GM19372 (cell line): ENCODE results near the gene BEST2.

Experiments
- ATAC-seq: cut with Tn5 transposase; IDR thresholded peaks from one replicate; pipeline ENCODE4 v1.9.1; 2021; ENCODE audit warnings: mild to moderate bottlenecking, low read depth, moderate library complexity; ENCODE audit not compliant: unreplicated experiment

The BEST2 gene

DNA sequence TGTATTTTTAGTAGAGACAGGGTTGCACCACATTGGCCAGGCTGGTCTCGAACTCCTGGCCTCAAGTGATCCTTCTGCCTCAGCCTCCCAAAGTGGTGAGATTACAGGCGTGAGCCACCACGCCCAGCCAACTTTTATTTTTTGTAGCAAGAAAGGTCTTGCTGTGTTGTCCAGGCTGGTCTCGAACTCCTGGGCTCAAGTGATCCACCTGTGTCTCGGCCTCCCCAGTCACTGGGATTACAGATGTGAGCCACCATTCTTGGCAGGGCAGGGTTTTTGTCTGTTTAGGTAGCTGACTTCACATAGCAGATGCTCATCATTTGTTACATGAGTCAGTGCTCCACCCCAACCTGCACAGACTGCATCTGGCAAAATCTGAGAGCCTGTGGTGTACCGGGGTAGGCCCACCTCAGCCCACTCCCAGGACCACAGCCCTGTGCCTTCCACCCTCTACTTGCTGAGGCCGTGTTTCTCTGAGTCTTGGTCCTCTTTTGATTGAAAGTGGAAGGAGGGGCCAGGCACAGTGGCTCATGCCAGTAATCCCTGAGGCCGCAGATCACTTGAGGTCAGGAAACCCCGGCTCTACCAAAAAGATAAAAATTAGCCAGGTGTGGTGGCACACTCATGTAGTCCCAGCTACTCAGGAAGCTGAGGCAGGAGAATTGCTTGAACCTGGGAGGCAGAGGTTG, 23.7 kb upstream of the BEST2 start:
- ATAC-seq, result no peak

DNA sequence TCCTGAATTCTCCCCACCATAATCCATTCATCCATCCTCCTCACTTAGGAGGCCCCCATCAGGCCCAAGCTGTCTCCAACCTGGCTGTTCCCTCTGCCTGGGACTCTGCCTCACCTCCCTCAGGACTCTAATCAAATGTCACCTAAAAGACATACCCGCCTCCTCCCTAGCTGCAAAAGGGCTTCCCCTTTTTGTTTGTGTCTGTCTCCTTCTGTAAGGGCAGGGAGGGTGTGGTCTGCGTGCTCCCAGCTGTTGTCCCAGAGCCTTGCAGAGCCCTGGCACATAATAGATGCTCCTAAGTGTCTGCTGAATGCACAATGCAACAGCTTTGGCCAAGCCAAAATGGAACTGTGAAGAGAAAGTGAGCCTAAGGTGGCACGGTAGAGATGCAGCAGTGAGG, 21.5 kb upstream of the BEST2 start:
- no peak for ATAC-seq

DNA sequence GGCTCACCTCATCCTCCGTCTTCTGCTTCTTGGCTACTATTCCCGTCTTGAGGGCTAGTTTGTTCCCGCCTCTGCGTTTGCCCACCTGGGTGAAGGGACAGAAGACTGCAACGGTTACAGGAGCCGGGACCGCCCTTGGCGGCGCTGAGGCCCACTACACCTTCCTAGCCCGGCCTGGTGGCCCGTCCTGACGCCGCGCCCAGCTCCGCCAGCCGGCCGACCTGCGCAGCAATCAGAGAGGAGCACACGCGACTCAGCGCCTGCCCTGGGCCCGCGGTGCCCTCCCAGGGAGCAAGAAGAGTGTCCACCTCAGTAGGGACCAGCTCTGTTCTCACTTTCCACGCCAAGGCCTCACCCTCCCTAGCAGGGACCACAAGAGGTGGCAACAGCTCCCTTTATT, 20.3 kb upstream of the BEST2 start:
- ATAC-seq, result no peak

DNA sequence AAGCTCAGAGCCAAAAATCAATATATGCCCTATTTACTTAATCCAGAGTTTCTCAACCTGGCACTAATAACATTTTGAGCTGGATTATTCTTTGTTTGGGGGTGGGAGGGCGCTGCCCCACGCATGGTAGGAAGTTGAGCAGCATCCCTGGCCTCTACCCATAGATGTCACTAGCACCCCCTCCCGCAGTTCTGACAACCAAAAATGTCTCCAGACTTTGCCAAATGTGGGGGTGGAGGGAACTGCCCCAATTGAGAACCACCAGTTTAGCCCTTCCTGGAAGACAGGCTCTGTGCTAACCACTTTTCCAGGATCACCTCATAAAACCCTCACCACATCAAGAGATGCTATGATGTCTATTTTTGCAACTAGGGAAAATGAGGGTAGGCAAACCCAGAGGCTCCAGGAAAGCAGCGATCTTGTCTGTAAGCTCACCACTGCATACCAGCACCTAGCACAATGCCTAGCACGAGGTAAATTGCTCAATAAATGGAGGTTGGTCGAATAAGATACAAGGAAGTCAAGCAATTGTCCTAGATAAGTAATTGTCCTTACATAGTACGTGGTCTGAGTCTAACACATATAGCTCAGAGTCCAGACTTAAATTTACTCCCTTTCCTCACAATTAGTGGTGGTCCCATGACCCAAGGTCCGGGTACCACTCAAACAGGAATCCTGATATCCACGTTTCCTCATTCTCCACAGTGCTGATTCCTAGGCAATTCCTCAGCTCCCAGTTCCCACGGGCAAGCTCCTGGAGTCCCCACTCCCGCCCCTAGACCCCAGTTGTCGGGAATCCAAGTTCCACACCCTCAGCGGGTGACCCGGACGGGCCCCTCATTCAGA, 18.0 kb upstream of the BEST2 start:
- ATAC-seq, result no peak

DNA sequence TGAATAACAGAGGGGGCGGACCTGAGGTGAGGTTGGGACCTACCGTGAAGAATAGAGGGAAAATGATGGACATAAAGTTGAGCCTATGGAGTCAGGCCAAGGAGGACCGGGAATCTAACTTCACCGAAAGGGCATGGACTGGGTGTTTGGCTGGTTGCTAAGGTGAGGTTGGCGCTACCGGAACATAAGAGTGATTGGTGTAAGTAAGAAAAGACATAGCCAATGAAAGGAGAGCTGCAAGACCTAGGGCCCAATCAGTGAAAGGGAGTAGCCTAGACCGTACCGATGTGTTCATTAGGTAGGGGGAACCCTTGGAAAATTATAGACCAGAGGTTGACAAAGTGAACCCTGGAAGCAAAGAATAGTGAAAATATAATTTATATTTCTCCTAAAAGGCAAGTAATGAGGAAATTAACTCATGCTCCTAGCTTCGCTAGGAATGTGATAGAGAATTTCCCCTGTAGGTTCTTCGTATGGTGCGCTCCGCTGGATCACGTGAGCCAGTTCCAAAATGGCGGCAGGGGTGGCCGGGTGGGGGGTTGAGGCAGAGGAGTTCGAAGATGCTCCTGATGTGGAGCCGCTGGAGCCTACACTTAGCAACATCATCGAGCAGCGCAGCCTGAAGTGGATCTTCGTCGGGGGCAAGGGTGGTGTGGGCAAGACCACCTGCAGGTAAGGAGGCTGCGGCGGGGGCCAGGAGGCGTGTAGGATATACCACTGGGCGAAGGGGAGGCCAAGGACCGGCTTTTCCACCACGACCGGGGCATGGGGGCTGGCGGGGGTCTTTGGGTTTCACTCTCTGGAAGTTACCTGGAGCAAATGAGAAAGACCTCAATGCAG, 14.4 kb upstream of the BEST2 start, which contains the start of gene GET3:
TSS of gene GET3 (plus strand) at position 503 of the 840 bp plus-strand sequence. CDS start at position 512, 9 bp downstream.
- ATAC-seq, result peak; percentile 68

DNA sequence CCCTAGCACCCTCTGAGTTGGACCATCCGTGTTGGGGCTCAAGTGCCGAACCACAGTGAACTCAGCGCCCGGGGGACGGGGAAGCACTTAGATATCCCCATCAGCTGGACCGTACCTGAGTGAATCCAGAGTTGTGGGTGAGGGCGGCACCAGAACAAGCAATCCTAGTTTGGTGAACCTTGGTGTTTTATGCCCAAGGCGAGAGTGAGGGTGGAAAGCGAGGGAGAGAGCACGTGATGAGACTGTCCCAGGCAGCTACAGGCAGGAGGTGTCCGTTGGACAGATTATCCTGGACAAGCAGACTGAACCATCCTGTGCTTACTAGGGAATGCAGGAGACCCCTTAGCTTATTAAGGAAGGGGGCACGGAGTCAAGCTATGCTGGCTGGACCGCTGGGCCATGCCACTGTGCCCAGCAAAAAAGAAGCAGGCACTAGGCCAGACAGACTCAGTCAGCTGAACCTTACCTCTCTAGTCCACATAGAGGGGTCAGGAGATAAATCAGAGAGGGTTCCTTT, 13.7 kb upstream of the BEST2 start:
- ATAC-seq, result no peak

DNA sequence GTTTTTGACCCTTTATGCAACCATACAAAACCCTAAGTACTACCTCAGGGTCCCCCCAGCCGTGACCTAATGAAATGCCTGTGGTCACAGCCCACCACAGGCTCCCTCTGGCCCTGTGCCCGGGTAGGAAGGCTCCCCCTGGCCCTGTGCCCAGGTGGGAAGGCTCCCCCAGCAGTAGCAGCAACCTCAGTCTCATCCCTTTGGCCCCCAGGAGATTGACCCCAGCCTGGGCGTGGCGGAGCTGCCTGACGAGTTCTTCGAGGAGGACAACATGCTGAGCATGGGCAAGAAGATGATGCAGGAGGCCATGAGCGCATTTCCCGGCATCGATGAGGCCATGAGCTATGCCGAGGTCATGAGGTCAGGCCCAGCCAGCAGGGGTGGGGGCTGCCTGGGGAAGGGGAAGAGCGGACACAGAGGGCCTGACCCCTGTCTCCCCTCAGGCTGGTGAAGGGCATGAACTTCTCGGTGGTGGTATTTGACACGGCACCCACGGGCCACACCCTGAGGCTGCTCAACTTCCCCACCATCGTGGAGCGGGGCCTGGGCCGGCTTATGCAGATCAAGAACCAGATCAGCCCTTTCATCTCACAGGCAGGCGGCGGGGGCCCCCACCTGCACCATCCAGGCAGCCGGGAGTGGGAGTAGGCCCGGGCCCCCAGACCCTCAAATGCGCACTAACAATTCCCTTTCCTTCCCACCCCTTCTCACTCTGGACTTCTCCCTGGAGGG, 6.3 kb upstream of the BEST2 start:
- ATAC-seq, result no peak

DNA sequence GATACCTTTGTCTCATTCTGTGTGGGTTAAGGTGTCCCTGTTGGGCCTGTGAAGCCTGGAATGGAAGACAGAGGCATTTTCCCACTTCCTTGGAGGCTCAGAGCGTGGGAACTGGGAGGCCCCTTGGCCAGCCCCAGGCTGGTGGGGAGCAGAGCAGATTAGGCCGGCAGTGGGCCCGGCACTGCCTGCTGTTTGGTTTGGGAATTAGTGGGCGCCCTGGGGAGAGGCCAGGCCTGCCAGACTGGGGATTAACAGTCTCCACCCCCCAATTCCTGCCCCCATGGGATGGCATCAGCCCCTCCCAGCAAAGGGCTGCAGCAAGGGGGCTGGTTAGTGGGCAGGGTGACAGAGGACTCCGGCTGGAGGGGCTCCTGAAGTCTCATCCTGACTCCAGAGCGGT, 3.1 kb upstream of the BEST2 start:
- no peak for ATAC-seq

DNA sequence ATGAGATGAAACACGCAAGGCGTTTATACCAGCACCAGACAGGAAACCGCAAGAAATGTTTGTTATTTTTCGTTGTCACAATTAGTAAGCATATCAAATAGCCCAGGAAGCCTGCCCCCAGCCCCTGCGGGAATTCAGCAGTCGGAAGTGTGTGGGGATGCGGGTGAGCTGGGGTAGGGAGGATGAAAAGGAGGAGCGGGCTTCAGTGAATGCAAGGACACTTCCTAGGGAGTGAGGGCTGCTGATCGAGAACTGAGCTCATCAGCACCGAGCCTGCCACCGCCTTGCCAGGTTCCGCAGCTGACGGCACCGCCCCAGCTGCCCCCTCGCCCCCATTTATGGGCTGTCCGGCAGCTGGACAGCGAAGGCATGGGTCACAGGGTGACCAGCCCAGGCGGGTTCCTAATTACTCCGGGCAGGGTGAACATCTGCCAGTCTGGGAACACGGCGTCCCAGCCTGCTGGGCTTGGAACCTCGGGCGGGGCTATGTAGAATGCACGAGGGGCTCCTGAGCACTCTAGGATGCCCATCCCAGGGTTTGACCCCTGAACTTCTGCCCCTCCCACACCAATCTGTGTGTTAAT, 1.6 kb upstream of the BEST2 start:
- ATAC-seq, result no peak

DNA sequence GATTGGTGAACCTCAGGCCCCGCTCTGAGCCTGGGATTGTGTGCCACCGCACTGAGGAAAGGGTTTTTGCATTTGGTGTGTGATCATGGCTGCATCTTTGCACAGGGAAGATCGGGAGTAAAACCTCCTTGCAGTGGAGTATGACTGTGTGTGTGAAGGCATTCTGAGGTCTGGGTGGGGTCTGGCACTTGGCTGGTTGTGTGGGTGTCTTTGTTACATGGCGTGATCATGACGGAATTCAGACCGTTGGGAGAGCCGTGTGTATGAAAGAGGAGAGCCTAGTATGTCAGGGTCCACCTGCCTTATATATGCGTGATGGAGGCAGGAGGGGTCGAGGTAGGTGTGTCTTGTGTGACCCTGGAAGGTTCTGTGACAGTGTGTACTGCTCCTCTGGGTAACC, 740 bp upstream of the BEST2 start:
- ATAC-seq, result no peak

DNA sequence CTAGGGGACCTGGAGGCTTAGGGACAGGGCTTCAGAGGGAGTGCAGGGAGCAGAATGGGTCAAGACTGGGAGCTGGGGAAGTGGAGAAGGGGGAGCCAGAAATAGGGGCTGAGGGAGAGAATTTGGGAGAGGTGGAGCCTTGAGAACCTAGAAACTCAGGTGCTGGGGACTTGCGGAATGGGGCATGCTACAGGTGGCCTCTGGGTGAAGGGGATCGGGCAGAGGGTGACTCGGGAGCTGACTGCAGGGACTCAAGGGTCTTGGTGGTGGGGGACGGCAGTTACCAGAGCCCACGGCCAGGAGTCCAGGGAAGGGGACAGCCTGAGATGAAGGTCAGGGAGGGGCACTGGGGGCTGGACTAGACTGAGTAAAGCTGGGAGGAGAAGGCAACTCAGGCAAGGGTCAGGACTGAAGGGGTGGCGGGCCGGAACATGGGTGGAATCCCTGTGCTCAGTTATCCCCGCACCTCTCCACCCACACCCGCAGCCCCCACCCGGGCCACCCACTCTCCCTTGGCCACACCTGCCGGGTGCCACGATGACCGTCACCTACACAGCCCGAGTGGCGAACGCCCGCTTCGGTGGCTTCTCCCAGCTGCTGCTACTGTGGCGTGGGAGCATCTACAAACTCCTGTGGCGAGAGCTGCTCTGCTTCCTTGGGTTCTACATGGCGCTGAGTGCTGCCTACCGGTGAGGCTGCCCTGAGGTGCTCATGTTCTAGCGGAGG, 628 bp downstream of the BEST2 start:
- ATAC-seq, result no peak

DNA sequence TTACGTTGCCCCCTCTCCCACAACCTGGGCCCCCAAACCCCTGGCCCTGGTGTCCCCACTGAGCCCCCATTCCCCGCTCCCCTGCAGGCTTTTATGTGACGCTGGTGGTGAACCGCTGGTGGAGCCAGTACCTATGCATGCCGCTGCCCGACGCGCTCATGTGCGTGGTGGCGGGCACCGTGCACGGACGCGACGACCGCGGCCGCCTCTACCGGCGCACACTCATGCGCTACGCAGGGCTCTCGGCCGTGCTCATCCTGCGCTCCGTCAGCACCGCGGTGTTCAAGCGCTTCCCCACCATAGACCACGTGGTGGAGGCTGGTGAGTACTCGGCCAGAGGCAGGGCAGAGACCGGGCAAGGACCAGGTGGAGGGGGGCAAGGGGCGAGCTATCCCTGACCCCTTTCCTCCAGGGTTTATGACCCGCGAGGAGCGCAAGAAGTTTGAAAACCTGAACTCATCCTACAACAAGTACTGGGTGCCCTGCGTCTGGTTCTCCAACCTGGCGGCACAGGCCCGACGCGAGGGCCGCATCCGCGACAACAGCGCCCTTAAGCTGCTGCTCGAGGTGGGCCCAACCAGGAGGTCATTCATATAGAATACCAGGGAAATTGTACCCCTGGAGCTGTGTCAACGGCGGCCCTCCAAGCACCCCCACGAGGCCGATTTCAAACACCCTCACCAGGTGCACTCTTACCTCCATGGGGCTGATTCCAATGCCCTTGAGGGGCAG, 3.0 kb downstream of the BEST2 start:
- no peak for ATAC-seq

DNA sequence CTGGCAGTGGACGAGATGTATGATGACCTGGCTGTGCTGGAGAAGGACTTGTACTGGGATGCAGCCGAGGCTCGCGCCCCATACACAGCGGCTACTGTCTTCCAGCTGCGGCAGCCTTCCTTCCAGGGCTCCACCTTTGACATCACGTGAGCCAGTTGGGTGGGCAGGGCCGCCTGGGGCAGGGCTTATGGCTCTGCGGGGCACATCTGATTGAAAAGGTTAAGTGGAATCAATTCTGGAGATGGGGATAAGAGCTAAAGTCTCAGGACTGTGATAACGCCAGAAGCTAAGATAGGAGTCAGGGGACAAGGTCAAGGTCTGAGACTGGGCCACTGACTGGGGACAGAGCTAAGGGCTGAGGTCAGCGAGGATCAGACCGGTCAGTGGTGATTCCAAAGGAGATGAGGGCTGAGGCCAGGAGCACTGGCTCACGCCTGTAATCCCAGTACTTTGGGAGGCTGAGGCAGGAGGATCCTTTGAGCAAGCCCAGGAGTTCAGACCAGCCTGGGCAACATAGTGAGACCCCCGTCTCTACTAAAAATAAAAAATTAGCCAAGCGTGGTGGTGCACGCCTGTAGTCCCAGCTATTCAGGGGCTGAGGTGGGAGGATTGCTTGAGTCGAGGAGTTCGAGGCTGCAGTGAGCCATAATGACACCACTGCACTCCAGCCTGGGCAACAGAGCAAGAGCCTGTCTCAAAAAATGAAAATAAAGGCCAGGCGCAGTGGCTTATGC, 4.7 kb downstream of the BEST2 start:
- no peak for ATAC-seq

DNA sequence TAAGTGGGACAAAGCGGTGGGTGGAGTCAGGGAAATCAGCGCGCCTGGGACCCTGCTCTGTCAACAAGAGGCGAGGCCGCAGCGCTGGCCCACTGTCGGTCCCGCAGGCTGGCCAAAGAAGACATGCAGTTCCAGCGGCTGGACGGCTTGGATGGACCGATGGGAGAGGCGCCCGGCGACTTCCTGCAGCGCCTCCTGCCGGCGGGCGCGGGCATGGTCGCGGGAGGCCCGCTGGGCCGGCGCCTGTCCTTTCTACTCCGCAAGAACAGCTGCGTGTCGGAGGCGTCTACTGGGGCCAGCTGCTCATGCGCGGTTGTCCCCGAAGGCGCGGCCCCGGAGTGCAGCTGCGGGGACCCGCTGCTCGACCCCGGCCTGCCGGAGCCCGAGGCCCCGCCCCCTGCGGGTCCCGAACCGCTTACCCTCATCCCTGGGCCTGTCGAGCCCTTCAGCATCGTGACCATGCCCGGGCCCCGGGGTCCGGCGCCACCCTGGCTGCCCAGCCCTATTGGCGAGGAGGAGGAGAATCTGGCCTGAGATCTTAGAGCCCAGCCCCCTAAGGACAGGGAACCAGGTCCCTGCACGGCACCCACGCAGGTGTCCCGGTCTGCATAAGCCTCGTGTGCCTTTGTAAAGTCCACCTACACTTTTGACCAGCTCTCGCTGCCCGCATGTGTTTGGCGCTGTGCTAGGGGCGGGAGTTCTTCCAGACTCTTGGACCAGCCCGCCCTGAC, 6.1 kb downstream of the BEST2 start:
- no peak for ATAC-seq

DNA sequence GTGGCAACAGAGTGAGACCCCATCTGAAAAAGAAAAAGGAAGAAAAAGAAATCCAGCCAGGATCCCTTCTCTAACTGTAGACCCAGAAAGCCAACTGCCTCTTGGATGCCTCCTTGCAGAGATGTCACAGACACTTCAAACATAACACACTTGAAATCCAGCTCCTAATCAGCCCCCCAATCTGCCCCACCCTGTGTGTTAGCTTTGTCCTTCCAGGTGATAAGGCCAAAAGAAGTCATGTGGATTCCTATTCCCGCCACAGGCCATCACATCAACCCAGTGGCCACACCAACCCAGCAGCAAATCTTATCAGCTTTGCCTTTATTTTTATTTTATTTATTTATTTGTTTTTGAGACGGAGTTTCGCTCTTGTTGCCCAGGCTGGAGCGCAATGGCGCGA, 8.1 kb downstream of the BEST2 start:
- ATAC-seq, result no peak

DNA sequence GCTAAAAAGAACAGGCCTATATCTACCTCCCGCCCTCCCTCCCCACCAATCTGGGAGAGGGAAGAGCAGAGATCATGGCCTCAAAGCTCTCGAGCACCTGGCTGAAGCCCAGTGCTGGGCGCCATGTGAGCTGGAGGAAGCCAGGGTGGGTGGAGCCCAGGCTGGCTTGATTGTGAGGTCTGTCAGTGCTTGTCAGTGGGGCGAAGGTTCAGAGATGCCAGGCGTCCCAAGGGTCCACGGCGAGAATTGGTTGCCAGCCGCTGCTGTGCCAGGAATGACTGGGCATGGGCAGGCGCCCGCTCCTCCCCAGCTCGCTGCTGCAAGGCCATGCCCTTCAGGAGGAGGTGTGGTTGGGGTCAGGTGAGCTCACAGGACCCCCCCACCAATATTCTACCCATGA, 11.5 kb downstream of the BEST2 start:
- ATAC-seq, result no peak

DNA sequence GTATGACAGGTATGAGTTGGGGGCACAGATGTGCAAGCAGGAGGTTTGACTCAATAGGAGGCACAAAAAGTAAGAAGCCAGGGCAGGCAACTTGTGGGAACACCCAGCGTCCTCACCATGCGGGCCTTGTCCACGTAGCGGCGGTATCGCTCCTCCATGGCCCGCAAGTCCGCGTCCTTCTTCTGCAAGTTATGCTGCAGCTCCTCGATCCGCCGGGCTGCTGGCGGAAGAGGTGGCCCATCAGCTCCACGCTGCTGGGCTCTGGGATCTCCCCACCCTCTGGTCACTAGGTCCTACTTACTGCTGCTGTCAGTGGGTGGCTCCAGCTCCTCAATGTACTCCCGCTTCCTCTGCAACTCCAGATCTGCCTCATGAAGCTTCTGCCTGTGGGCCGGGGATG, 13.1 kb downstream of the BEST2 start:
- ATAC-seq, result no peak
